Calu3 (cell line): ENCODE measurements around the gene SLIT3. TPM values are rescaled to one million over a fixed set of nuclear protein-coding genes. Genes with fewer than 3 reads are reported as not detected.

Experiments
- BruUV-seq: library from RNA; stranded (reverse); fragments of 400-500 nt; replicated peaks from 2 replicates; lab custom pipeline; 2021; lab: Mats Ljungman, UMichigan
- CTCF ChIA-PET: fragments of 300-600 bp; sonication (Branson Sonifier 250); formaldehyde crosslinking; loops from one replicate; lab custom pipeline; 2022; ENCODE audit warnings: antibody characterized with exemption; lab: Charles Lee
- DNase-seq: peaks from one replicate; pipeline ENCODE4 v3.0.0; 2022
- H3K27ac Mint-ChIP-seq: one replicate; pipeline ENCODE4 v1.8.0; 2022; ENCODE audit warnings: mixed read lengths; ENCODE audit not compliant: unreplicated experiment
- H3K27me3 Mint-ChIP-seq: one replicate; pipeline ENCODE4 v1.8.0; 2022; ENCODE audit warnings: mixed read lengths; ENCODE audit not compliant: unreplicated experiment
- H3K36me3 Mint-ChIP-seq: one replicate; pipeline ENCODE4 v1.8.0; 2022; ENCODE audit warnings: mild to moderate bottlenecking, moderate library complexity, mixed read lengths; ENCODE audit not compliant: insufficient read depth, unreplicated experiment
- H3K4me1 Mint-ChIP-seq: one replicate; pipeline ENCODE4 v1.8.0; 2022; ENCODE audit warnings: mild to moderate bottlenecking, low read depth, mixed read lengths; ENCODE audit not compliant: unreplicated experiment
- H3K4me3 Mint-ChIP-seq: one replicate; pipeline ENCODE4 v1.8.0; 2022; ENCODE audit warnings: mild to moderate bottlenecking, low read depth, moderate library complexity, mixed read lengths; ENCODE audit not compliant: unreplicated experiment
- H3K9me3 Mint-ChIP-seq: one replicate; pipeline ENCODE4 v1.8.0; 2022; ENCODE audit warnings: low read depth, mixed read lengths; ENCODE audit not compliant: unreplicated experiment
- intact Hi-C: fragments of 100-400 bp; cut with micrococcal nuclease; formaldehyde crosslinking; loops from one replicate; pipeline ENCODE4 v1.10.0; 2022; ENCODE audit not compliant: unreplicated experiment
- total RNA-seq: library from RNA; stranded (reverse); gene quantifications from 2 replicates; pipeline ENCODE4 v1.2.3, GENCODE V29; 2022
- TF ChIP-seq, protein P1 (sequence below): fragments of 200-600 bp; IDR thresholded peaks from one replicate; pipeline ENCODE4 v1.8.0; 2022; ENCODE audit warnings: antibody characterized with exemption; ENCODE audit not compliant: unreplicated experiment

SLIT3 gene
- total RNA-seq, 1 experiment from 2014 or later = not detected

DNA sequence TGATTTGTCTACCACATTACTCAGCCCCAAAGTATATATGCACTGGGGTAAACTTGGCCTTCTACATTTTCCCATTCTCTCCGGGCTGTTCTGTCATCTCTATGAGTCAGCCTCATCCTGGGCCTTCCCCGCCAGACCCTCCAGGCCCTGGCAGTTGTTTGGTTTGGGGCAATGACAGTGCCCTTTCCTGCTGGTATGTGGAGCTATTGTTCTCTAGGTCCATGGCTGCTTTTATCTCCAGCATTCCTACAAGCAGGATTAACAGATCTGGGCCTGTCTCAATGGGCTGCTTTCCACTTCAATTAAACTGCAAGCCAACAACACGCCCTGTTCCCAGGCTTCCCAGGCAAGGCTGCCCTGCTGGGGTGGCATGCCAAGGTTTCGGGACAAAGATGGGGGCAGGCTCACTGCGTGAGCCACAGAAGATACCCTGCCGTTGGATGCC is 136.4 kb downstream of the SLIT3 start:
- TF ChIP-seq, protein P1, sequence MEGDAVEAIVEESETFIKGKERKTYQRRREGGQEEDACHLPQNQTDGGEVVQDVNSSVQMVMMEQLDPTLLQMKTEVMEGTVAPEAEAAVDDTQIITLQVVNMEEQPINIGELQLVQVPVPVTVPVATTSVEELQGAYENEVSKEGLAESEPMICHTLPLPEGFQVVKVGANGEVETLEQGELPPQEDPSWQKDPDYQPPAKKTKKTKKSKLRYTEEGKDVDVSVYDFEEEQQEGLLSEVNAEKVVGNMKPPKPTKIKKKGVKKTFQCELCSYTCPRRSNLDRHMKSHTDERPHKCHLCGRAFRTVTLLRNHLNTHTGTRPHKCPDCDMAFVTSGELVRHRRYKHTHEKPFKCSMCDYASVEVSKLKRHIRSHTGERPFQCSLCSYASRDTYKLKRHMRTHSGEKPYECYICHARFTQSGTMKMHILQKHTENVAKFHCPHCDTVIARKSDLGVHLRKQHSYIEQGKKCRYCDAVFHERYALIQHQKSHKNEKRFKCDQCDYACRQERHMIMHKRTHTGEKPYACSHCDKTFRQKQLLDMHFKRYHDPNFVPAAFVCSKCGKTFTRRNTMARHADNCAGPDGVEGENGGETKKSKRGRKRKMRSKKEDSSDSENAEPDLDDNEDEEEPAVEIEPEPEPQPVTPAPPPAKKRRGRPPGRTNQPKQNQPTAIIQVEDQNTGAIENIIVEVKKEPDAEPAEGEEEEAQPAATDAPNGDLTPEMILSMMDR = no peak
- Mint-ChIP-seq H3K27me3 (no peaks in the 10 kb centered on the region), H3K4me1 (no peaks in the 10 kb centered on the region), H3K9me3 (no peaks in the 10 kb centered on the region), H3K27ac (no peak overlapping the region), H3K4me3 (no peak overlapping the region), H3K36me3 (no peaks in the 10 kb centered on the region)
- intact Hi-C loops = no loop called here
- CTCF ChIA-PET = no interaction called here
- no peak for DNase-seq
- no TSS peak for BruUV-seq

DNA sequence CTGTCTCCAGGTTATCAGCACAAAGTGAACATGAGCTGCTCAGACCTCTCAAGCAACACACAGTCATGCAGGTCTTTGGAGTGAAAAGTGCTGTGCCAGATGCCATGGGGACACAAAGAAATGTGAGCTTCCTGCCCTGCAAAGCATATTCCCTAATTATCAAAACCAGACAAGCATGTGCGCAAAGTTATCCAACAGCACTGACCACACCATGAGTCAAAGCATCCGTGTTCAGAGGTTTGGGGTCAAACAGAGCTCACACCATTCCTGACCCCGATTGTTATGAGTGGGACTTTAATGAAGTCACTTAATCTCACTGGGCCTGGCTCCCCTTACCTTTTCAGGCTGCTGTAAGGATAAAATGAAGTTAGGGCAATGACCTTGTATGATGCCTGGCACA is 138.5 kb downstream of the SLIT3 start:
- no peaks in the 10 kb centered on the region for H3K27me3 Mint-ChIP-seq
- CTCF ChIA-PET = no interaction called here
- H3K4me3 Mint-ChIP-seq = no peak overlapping the region
- no peaks in the 10 kb centered on the region for H3K4me1 Mint-ChIP-seq
- TF ChIP-seq, protein P1 = no peak
- no TSS peak for BruUV-seq
- H3K9me3 Mint-ChIP-seq = peaks cover 5% of the 10 kb centered on the region
- no peak for DNase-seq
- no peaks in the 10 kb centered on the region for H3K36me3 Mint-ChIP-seq
- intact Hi-C loops = no loop called here
- H3K27ac Mint-ChIP-seq = no peak overlapping the region

DNA sequence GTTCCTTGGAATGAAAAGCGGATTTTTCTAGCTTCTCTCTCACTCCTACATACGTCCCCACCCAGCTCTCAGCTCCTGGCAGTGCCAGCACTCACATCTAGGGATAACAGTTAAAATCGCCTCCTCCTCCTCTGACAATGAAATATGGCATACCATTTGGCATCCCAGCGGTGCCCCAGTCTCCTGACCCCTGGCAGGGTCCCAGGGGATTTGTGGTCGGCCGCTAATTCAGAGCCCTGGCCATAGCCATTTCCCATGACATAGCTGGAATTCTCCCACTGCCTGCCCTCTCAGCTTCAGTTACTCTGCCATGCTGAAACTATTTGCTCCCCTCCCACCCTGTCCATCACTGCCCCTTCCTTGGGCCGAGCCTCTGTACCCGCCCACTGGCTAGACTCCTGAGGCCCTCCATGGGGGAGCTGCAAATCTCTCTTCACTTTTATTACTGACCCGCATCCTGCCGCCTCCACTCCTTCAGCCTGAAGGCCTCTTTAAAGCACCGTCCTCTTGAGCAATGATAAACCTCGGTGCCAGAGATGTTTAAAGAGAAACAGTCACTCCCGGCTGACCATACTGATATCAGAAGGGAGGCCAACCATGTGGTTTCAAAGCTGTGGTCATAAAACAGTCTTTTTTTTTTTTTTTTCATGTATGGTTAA is 139.8 kb downstream of the SLIT3 start:
- Mint-ChIP-seq H3K4me1 (no peaks in the 10 kb centered on the region), H3K27me3 (no peaks in the 10 kb centered on the region), H3K27ac (no peak overlapping the region), H3K4me3 (no peak overlapping the region), H3K36me3 (no peaks in the 10 kb centered on the region), H3K9me3 (peaks cover 9% of the 10 kb centered on the region)
- CTCF ChIA-PET = interaction anchor here (0.7 to 0.9 kb wide), 2 partner anchors 173 to 240 kb away, joined by 3 to 7 read pairs; no protein-coding TSS in a partner anchor
- DNase-seq = no peak
- BruUV-seq = no TSS peak
- intact Hi-C loops = no loop called here
- TF ChIP-seq, protein P1 = no peak

GRCh38 chr5:169160405-169160901 is 140.5 kb downstream of the SLIT3 start:
- DNase-seq = no peak
- H3K27me3 Mint-ChIP-seq = no peaks in the 10 kb centered on the region
- CTCF ChIA-PET = interaction anchor here (0.9 kb wide), 1 partner anchor 173 kb away, joined by 3 read pairs; no protein-coding TSS in a partner anchor
- no peaks in the 10 kb centered on the region for H3K4me1 Mint-ChIP-seq
- BruUV-seq = no TSS peak
- H3K9me3 Mint-ChIP-seq = peaks cover 9% of the 10 kb centered on the region
- no peak overlapping the region for H3K27ac Mint-ChIP-seq
- no peaks in the 10 kb centered on the region for H3K36me3 Mint-ChIP-seq
- TF ChIP-seq, protein P1 = no peak
- no peak overlapping the region for H3K4me3 Mint-ChIP-seq
- intact Hi-C loops = no loop called here
